Stimulated activated CD4-positive, alpha-beta T cell treated with anti-CD3 and anti-CD28 coated beads, Interleukin-15, amount 100 ng/mL, for 1 hour (primary cell): Measurements from ENCODE around the gene CRCP.
"Not testable (repeated sequence)": the region's sequence is repeated elsewhere in the genome, so short reads cannot be mapped to it uniquely, and the experiment has no call there.

Experiments
- DNase-seq, 2 donors: peaks; one replicate each; pipeline ENCODE4 v3.0.0-alpha.2; 2020; ENCODE audit warnings: low read depth in 1 of 2, low spot score in 1 of 2

The CRCP gene

DNA sequence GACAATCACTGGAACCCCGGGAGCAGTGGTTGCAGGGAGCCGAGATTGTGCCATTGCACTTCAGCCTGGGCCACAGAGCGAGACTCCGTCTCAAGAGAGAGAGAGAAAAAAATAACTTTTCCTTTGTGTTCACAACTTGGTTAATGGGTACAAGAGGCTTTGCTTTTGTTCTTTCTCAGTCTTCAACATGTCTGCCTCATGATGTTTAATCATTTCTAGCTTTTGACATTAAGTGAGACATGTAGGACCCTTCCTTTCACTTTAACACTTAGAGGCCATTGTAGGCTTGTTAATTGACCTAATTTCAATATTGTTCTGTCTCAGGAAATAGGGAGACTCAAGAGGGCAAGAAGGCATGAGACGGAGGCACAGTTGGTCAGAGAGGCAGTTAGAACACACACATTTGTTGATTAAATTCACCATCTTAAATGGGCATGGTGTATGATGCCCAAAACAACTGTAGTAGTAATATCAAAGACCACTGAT, 9.3 kb upstream of the CRCP start:
- no peak for DNase-seq

GRCh38 chr7:66108410-66108809, 6.2 kb upstream of the CRCP start:
- not testable (repeated sequence) for DNase-seq

DNA sequence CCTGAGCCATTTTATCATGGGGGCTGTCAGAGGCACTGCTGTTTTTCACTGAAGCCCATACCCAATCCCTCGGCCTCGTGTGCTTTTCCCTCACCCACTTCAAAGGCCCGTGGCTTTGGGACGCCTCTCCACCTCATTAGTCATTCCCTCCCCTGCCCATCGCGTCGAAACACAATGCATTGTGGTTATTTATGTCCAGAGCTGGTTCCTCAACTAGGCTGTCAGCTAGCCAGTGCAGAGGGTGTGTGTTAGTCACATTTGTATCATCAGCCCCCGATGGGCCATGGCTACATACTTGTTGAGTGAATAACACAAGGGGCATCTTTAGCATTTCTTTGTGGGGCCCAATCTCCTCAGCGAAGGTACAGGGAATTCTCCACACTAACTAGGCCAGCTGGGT, 3.8 kb upstream of the CRCP start:
- no peak for DNase-seq

DNA sequence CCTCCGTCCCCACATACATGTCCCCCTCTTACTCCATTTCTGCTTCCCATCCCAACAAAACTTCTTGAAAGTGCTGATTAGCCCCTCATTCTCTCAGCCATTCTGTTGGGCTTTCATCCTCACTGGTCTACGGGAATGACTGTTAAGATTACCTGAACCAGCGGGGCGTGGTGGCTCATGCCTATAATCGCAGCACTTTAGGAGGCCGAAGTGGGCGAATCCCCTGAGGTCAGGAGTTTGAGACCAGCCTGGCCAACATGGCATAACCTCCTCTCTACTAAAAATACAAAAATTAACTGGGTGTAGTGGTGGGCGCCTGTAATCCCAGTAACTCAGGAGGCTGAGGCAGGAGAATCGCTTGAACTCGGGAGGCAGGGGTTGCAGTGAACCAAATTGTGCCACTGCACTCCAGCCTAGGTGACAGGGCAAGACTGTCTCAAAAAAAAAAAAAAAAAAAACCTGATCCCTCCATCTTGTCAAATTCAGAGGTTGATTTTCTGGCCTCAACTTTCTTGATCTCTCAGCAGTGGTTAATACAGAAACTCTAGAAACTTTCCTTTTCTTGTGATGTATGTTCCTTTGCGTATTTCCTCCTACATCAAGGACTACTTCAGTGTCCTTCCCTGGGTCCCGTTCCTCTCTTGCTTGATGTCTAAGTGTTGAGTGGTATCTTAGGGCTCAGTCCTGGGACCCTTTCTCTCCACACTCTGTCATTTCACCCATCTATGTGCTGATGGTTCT, 2.2 kb downstream of the CRCP start:
- DNase-seq = not testable (repeated sequence)

GRCh38 chr7:66118603-66119002, 4.0 kb downstream of the CRCP start:
- no peak for DNase-seq

GRCh38 chr7:66119245-66119850, 4.7 kb downstream of the CRCP start:
- no peak for DNase-seq

DNA sequence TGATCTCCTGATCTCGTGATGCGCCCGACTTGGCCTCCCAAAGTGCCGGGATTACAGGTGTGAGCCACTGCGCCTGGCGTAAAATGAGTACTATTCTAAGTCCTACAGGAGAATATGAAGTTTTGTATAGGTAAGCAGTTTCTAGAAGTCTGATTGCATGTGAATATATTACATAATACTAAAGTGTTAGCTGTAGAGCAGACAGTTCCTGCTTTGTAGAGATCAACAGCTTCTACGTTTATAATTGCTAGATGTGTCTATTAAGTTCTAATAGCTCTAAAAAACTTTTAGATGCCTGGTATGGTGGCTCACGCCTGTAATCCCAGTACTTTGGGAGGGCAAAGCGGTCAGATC, 8.5 kb downstream of the CRCP start:
- DNase-seq = no peak

- not testable (repeated sequence) for DNase-seq
Measured at GRCh38 chr7:66124569-66124861, 9.9 kb downstream of the CRCP start.

GRCh38 chr7:66125052-66125694, 10.5 kb downstream of the CRCP start:
- DNase-seq = no peak

- DNase-seq = not testable (repeated sequence)
Measured at GRCh38 chr7:66125781-66126352, 11.2 kb downstream of the CRCP start.

DNA sequence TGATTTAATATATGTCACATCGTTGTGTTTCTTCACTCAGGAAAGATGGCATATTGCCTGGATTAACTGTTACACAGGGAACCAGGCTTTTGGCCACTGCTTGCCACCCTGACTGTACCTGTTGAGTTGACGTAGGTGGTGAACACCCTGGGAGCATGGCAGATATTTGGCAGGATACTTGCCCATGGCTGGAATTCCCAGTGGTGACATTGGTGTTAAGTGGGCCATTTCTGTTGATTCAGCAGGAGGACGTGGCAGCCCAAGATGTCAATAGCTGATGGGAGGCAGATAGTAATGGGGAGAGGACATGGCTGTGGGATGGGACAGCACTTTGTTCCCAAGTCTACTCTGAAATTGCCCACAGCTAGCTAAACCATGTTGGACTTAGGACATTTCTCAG, 12.5 kb downstream of the CRCP start:
- DNase-seq = not testable (repeated sequence)

DNA sequence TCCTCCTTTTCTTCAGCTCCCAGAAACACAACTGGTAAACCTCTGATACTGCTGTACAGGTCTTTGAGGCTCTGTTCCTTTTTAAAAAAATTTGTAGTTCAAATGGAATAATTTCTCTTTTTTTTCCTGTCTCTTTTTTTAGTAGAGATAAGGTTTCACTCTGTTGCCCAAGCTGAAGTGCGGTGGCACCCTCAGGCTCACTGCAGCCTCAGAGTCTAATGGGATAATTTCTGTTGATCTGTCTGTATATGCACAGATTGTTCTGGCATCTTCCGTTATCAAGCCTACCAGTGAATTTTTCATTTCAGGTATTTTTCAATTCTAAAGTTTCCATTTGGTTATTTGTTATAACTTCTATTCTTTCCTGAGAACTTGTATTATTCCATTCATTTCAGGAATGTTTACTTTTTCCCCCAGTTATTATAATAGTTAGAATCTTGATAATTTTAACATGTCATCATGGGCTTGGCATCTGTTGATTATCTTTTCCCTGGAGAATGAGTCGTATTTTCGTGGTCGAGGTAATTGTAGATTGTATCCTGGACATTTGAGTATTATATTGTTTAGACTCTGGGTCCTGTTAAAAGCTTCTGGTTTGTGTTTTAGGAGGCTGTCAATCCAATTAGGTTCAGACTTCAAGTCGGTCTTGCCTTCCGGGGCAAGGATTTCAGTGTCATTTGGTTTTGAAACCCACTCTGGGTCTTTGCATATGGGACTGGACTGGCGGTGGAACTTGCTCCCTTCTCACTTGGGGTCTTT, 24.5 kb downstream of the CRCP start:
- no peak for DNase-seq

GRCh38 chr7:66140924-66141323, 26.3 kb downstream of the CRCP start:
- DNase-seq = no peak

DNA sequence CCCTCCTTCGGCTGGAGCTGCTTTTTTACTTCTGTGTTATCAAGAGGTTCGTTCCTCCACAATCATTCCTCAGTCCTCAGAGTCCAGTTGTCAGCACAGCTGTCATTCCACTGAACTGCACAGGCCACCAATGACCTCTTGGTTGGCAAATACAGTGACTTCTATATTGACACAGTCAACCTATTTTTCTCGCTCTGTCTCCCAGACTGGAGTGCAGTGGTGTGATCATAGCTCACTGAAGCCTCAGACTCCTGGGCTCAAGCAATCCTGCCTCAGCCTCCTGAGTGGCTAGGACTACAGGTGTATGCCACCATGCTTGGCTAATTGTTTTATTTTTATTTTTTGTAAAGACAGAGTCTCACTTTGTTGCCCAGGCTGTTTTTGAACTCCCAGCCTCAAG, 27.7 kb downstream of the CRCP start:
- no peak for DNase-seq

DNA sequence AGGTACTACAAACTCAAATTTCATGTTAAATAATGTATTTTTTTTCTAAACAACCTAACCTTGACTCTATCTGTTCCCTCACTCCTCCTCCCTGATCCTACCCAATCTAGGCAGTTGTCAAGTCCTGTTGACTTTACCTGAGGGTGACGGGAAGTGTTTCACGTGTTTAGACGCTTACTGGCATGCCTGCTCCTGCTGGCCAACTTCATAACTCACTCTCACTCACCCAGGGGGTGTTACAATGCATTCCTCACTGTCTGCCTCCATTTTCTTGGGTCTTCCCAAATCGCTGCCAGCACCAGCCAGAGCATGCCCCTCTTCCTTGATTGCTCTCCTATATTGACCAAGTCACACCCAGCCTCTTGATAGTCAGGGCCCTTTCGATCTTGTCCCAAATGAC, 28.3 kb downstream of the CRCP start:
- DNase-seq = no peak

DNA sequence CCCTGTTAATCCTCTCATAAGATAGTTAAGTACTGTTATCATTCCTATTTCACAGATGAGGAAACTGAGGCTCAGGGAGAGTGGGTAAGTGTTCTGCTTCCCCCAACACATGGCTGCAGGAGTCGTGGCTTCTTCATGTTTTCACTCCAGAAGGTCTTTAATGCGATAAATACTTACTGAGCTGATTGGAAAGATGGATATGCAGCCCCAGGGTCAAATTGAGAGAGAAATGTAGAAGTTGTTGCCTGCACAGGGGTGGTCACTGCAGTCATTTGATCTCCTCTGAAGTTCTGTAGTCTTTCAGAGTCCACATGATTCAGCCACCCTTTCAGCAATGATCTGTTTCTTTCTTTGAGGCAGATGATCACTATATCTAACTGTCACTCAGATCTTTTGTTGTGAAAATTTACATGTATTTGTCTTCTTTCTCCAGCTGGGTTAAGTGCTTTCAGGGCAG, 29.3 kb downstream of the CRCP start:
- DNase-seq = no peak

GRCh38 chr7:66145400-66146104, 30.9 kb downstream of the CRCP start:
- DNase-seq = no peak

DNA sequence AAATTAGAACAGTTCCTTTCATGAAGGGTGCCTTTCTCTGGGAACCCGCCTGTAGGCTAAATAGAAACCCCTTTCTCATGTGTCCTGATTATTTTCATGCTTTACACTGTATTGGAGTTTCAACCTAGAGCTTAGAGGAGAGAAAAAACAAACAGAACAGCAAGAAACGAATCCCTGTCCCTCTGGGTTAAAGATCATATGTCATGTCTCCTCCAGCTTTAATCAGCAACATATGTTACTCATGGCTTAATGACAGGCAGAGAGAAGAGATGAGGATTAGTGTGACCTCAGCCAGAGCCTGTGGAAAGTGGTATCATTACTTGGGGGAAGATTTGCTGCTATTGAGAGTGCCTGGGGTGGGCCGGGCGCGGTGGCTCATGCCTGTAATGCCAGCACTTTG, 32.1 kb downstream of the CRCP start:
- DNase-seq = no peak

DNA sequence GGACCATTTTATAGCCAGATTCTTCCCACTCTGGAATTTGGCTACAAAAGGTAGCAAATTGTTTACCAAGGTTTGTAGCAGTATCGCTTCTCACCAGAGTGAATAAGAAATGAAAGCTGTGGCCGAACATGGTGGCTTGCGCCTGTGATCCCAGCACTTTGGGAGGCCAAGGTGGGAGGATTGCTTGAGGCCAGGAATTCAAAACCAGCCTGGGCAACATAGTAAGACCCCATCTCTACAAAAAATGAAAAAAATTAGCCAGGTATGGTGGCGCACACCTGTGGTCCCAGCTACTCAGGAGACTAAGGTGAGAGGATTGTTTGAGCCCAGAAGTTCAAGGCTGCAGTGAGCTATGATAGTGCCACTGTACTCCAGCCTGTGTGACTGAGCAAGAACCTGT, 33.0 kb downstream of the CRCP start:
- DNase-seq = not testable (repeated sequence)

GRCh38 chr7:66150471-66150870, 35.8 kb downstream of the CRCP start:
- no peak for DNase-seq
